OCI-LY1 (cell line): Measurements from ENCODE around the gene SSBP3.
"Not testable (repeated sequence)": the region's sequence is repeated elsewhere in the genome, so short reads cannot be mapped to it uniquely, and the experiment has no call there.

Experiments
- CTCF ChIP-seq: fragments of 200-600 bp; sonication (generic), shearing (Covaris generic); IDR thresholded peaks from 2 replicates; pipeline ENCODE4 v1.5.1; 2017; ENCODE audit warnings: mild to moderate bottlenecking, antibody characterized with exemption, low read length, moderate library complexity, mixed read lengths
- EZH2 ChIP-seq: fragments of 200-600 bp; sonication (generic), shearing (Covaris generic); IDR thresholded peaks from 2 replicates; pipeline ENCODE4 v1.8.0; 2017; ENCODE audit warnings: borderline replicate concordance, mixed run types, mild to moderate bottlenecking, antibody characterized with exemption, low read length, moderate library complexity, mixed read lengths

GRCh38 chr1:54233196-54233595 is 173.0 kb downstream of the SSBP3 start:
- not testable (repeated sequence) for TF ChIP-seq EZH2, CTCF
